Fibroblast of villous mesenchyme (primary cell): ENCODE measurements around the gene PIGM. TPM values are rescaled to one million over a fixed set of nuclear protein-coding genes. Genes with fewer than 3 reads are reported as not detected.

Experiments
- DNase-seq: peaks from one replicate; pipeline ENCODE4 v3.0.0-alpha.2; 2010; ENCODE audit warnings: low read depth
- H3K4me3 ChIP-seq: 2 replicates; pipeline ENCODE4 v1.5.1; 2011; ENCODE audit warnings: low read depth, mild to moderate bottlenecking, low read length
- CTCF ChIP-seq: IDR thresholded peaks from 2 replicates; pipeline ENCODE4 v1.5.1; 2012; ENCODE audit warnings: low read depth, mild to moderate bottlenecking, low read length; ENCODE audit not compliant: insufficient read depth
- total RNA-seq: library from RNA; depleted of rRNA; stranded (reverse); fragments of >200 nt; gene quantifications from 2 replicates; pipeline ENCODE4 v1.2.3, GENCODE V29; 2012

The PIGM gene
- total RNA-seq, 1 donor = 6.0 TPM

- no peak overlapping the region for H3K4me3 ChIP-seq
- DNase-seq = no peak
- TF ChIP-seq CTCF = no peak
These were observed 54.3 kb downstream of the PIGM start for GRCh38 chr1:159977364-159978106.

Other genes starting within 250 kb of the PIGM start
- not detected in 2 replicates for gene FCRL6, start 229.6 kb downstream of the PIGM start, total RNA-seq
- gene SLAMF8, start 205.1 kb downstream of the PIGM start, total RNA-seq = not detected in 2 replicates
- under 0.01 TPM in 1 of 2 replicates, not detected in the other for gene VSIG8, start 169.3 kb downstream of the PIGM start, total RNA-seq
- gene CFAP45, start 131.8 kb downstream of the PIGM start, total RNA-seq = 0.32 and 0.43 TPM in 2 replicates
- gene TAGLN2, start 106.5 kb downstream of the PIGM start, total RNA-seq = 167 and 277 TPM in 2 replicates
- gene IGSF9, start 86.4 kb downstream of the PIGM start, total RNA-seq = not detected in 2 replicates
- not detected in 2 replicates for gene SLAMF9, start 77.8 kb downstream of the PIGM start, total RNA-seq
- under 0.01 TPM in 1 of 2 replicates, not detected in the other for gene KCNJ10, start 38.2 kb upstream of the PIGM start, total RNA-seq
- not detected in 2 replicates for gene KCNJ9, start 49.5 kb upstream of the PIGM start, total RNA-seq
- 13.9 and 14.7 TPM in 2 replicates for gene IGSF8, start 66.6 kb upstream of the PIGM start, total RNA-seq
- not detected in 2 replicates for gene ATP1A2, start 83.8 kb upstream of the PIGM start, total RNA-seq
- gene ATP1A4, start 119.6 kb upstream of the PIGM start, total RNA-seq = not detected in 2 replicates
- gene CASQ1, start 158.6 kb upstream of the PIGM start, total RNA-seq = not detected in 2 replicates
- 118 and 138 TPM in 2 replicates for gene PEA15, start 173.4 kb upstream of the PIGM start, total RNA-seq
- gene DCAF8, start 230.6 kb upstream of the PIGM start, total RNA-seq = 68.6 and 75.1 TPM in 2 replicates